22Rv1 (cell line): Measurements from ENCODE around the gene NPFFR2.

ENCODE experiments used
- ZFX ChIP-seq: fragments of 450-650 bp; IDR thresholded peaks from 2 replicates; pipeline ENCODE4 v1.6.1; 2017; ENCODE audit warnings: antibody characterized with exemption, borderline replicate concordance
- TF ChIP-seq, protein P1 (sequence below): fragments of 450-650 bp; IDR thresholded peaks from 2 replicates; pipeline ENCODE4 v1.5.1; 2017; ENCODE audit warnings: mild to moderate bottlenecking

DNA sequence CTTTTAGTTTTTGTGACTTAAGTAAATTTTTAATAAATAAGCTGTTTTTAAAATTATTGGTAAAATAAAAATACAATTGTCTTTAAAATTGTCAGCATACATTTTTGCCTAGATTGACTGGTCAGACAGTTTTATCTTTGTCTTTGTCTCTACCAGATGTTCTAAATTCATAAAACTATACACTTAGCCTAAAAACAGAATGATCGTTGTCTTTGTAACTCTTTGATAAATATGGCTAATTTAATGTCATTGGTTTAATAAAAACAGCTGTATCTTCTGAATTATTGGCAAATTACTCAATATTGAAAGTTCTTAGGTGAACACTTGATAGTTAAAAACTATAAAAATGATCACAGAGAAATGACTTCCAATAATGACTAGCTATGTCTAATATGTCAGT is 36.5 kb upstream of the NPFFR2 start:
- TF ChIP-seq ZFX, result no peak
- TF ChIP-seq, protein P1, sequence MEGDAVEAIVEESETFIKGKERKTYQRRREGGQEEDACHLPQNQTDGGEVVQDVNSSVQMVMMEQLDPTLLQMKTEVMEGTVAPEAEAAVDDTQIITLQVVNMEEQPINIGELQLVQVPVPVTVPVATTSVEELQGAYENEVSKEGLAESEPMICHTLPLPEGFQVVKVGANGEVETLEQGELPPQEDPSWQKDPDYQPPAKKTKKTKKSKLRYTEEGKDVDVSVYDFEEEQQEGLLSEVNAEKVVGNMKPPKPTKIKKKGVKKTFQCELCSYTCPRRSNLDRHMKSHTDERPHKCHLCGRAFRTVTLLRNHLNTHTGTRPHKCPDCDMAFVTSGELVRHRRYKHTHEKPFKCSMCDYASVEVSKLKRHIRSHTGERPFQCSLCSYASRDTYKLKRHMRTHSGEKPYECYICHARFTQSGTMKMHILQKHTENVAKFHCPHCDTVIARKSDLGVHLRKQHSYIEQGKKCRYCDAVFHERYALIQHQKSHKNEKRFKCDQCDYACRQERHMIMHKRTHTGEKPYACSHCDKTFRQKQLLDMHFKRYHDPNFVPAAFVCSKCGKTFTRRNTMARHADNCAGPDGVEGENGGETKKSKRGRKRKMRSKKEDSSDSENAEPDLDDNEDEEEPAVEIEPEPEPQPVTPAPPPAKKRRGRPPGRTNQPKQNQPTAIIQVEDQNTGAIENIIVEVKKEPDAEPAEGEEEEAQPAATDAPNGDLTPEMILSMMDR, result no peak
